Hematopoietic multipotent progenitor cell treated with erythropoietin and hydrocortisone succinate and interleukin-3 and kit ligand, for 6 days (in vitro differentiated cells): Measurements from ENCODE around the gene NUBP2.
A peak's percentile ranks its signal among the peaks of the same experiment; 100 is the strongest.

Experiments
- DNase-seq: peaks from one replicate; pipeline ENCODE4 v3.0.0-alpha.2; 2015

Gene NUBP2

GRCh38 chr16:1787056-1787321, 4.2 kb downstream of the NUBP2 start:
- DNase-seq: no peak

GRCh38 chr16:1787322-1788094, 4.7 kb downstream of the NUBP2 start:
- DNase-seq: no peak

- DNase-seq: no peak
These were observed 5.4 kb downstream of the NUBP2 start for GRCh38 chr16:1788095-1788707.

GRCh38 chr16:1788708-1789100, 5.9 kb downstream of the NUBP2 start:
- no peak for DNase-seq

GRCh38 chr16:1789643-1790045, 6.9 kb downstream of the NUBP2 start:
- DNase-seq: no peak

- no peak for DNase-seq
These were observed 7.5 kb downstream of the NUBP2 start for GRCh38 chr16:1790261-1790610.

- no peak for DNase-seq
These were observed 8.0 kb downstream of the NUBP2 start for GRCh38 chr16:1790611-1791255.

GRCh38 chr16:1791256-1791942, 8.6 kb downstream of the NUBP2 start:
- no peak for DNase-seq

GRCh38 chr16:1791943-1792812, 9.4 kb downstream of the NUBP2 start:
- no peak for DNase-seq

- no peak for DNase-seq
These were observed 10.2 kb downstream of the NUBP2 start for GRCh38 chr16:1792836-1793577.

- no peak for DNase-seq
These were observed 10.9 kb downstream of the NUBP2 start, which contains the start of gene IGFALS for GRCh38 chr16:1793578-1794220. TSS of gene IGFALS (minus strand) at chr16:1793705. CDS start at chr16:1793652, 53 bp downstream.

GRCh38 chr16:1794221-1794871, 11.6 kb downstream of the NUBP2 start:
- no peak for DNase-seq

- no peak for DNase-seq
These were observed 12.3 kb downstream of the NUBP2 start for GRCh38 chr16:1794908-1795666.

GRCh38 chr16:1799263-1799662, 16.5 kb downstream of the NUBP2 start:
- peak; percentile 60 for DNase-seq

GRCh38 chr16:1800701-1801100, 17.9 kb downstream of the NUBP2 start:
- DNase-seq: no peak

GRCh38 chr16:1807626-1808025, 24.9 kb downstream of the NUBP2 start:
- DNase-seq: no peak

- no peak for DNase-seq
These were observed 25.9 kb downstream of the NUBP2 start for GRCh38 chr16:1808691-1809090.

GRCh38 chr16:1809281-1809801, 26.6 kb downstream of the NUBP2 start:
- DNase-seq: no peak

- DNase-seq: no peak
These were observed 27.3 kb downstream of the NUBP2 start for GRCh38 chr16:1810106-1810505.

- DNase-seq: no peak
These were observed 27.8 kb downstream of the NUBP2 start for GRCh38 chr16:1810536-1810935.
